Measurements from ENCODE around the gene ACOT11.

DNA sequence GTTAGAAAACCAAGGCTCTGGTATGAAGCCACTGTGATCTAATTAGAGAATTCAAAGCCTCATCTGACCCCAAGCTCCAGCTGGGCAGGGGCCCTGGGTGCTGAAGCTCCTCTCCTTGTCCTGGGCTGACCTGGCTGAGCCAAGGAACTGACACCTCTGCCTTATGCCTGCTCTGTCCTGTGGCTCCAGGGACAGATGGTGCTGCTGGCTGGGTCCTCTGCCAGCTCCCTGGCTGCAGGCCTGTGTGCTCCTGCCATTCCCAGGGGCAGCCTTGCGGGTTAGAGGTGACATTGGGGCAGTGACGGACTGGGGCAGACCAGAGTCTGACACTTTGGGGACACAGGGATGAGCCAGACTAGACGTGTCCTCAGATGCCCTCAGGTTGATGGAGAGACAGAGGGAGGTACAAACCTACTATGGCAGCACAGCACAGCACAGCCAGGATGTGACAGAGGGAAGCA, 11.8 kb downstream of the ACOT11 start:
- TF ChIP-seq POLR2A (conservative IDR thresholded peaks at IDR 0.05), result no peak
- TF ChIP-seq SAFB2 (IDR thresholded peaks at IDR 0.05; ENCODE audit: borderline replicate concordance, low read depth, low read length, severe bottlenecking), result no peak
- TF ChIP-seq, protein P1, sequence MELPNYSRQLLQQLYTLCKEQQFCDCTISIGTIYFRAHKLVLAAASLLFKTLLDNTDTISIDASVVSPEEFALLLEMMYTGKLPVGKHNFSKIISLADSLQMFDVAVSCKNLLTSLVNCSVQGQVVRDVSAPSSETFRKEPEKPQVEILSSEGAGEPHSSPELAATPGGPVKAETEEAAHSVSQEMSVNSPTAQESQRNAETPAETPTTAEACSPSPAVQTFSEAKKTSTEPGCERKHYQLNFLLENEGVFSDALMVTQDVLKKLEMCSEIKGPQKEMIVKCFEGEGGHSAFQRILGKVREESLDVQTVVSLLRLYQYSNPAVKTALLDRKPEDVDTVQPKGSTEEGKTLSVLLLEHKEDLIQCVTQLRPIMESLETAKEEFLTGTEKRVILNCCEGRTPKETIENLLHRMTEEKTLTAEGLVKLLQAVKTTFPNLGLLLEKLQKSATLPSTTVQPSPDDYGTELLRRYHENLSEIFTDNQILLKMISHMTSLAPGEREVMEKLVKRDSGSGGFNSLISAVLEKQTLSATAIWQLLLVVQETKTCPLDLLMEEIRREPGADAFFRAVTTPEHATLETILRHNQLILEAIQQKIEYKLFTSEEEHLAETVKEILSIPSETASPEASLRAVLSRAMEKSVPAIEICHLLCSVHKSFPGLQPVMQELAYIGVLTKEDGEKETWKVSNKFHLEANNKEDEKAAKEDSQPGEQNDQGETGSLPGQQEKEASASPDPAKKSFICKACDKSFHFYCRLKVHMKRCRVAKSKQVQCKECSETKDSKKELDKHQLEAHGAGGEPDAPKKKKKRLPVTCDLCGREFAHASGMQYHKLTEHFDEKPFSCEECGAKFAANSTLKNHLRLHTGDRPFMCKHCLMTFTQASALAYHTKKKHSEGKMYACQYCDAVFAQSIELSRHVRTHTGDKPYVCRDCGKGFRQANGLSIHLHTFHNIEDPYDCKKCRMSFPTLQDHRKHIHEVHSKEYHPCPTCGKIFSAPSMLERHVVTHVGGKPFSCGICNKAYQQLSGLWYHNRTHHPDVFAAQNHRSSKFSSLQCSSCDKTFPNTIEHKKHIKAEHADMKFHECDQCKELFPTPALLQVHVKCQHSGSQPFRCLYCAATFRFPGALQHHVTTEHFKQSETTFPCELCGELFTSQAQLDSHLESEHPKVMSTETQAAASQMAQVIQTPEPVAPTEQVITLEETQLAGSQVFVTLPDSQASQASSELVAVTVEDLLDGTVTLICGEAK (IDR thresholded peaks at IDR 0.05), result no peak
- TF ChIP-seq, protein P1 (CRISPR knock-in tag; IDR thresholded peaks at IDR 0.05), result no peak
- no peak for TF ChIP-seq MAFG (tag; conservative IDR thresholded peaks at IDR 0.05)
- no peak for TF ChIP-seq HOMEZ (CRISPR knock-in tag; IDR thresholded peaks at IDR 0.05)
- no peak for TF ChIP-seq MIER1 (IDR thresholded peaks at IDR 0.05; ENCODE audit: low read depth)
- TF ChIP-seq, protein P2, sequence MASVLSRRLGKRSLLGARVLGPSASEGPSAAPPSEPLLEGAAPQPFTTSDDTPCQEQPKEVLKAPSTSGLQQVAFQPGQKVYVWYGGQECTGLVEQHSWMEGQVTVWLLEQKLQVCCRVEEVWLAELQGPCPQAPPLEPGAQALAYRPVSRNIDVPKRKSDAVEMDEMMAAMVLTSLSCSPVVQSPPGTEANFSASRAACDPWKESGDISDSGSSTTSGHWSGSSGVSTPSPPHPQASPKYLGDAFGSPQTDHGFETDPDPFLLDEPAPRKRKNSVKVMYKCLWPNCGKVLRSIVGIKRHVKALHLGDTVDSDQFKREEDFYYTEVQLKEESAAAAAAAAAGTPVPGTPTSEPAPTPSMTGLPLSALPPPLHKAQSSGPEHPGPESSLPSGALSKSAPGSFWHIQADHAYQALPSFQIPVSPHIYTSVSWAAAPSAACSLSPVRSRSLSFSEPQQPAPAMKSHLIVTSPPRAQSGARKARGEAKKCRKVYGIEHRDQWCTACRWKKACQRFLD (CRISPR knock-in tag; IDR thresholded peaks at IDR 0.05), result no peak
- no peak for TF ChIP-seq C11orf30 (IDR thresholded peaks at IDR 0.05; ENCODE audit: low read depth)
